Memory B cell (primary cell): ENCODE measurements around the gene BAZ2A.
"Not testable (repeated sequence)": the region's sequence is repeated elsewhere in the genome, so short reads cannot be mapped to it uniquely, and the experiment has no call there.

Source experiments
- ATAC-seq: fragments of 150-1000 bp; cut with Tn5 transposase; 2 replicates; pipeline ENCODE4 v1.10.0; 2021; ENCODE audit warnings: low read depth, mild to moderate bottlenecking, moderate library complexity
- DNase-seq, 2 donors: peaks; one replicate each; pipeline ENCODE4 v3.0.0; 2022; ENCODE audit warnings: low spot score in 2 of 2
- H3K27ac Mint-ChIP-seq: one replicate; pipeline ENCODE4 v1.8.0; 2022; ENCODE audit warnings: mild to moderate bottlenecking, moderate library complexity, mixed read lengths
- H3K27me3 Mint-ChIP-seq: one replicate; pipeline ENCODE4 v1.8.0; 2022; ENCODE audit warnings: mixed read lengths
- H3K36me3 Mint-ChIP-seq: one replicate; pipeline ENCODE4 v1.8.0; 2022; ENCODE audit warnings: mild to moderate bottlenecking, mixed read lengths
- H3K4me1 Mint-ChIP-seq: one replicate; pipeline ENCODE4 v1.8.0; 2022; ENCODE audit warnings: mixed read lengths
- H3K4me3 Mint-ChIP-seq: one replicate; pipeline ENCODE4 v1.8.0; 2022; ENCODE audit warnings: mild to moderate bottlenecking, moderate library complexity, mixed read lengths
- H3K9me3 Mint-ChIP-seq: one replicate; pipeline ENCODE4 v1.8.0; 2022; ENCODE audit warnings: mixed read lengths

BAZ2A gene

DNA sequence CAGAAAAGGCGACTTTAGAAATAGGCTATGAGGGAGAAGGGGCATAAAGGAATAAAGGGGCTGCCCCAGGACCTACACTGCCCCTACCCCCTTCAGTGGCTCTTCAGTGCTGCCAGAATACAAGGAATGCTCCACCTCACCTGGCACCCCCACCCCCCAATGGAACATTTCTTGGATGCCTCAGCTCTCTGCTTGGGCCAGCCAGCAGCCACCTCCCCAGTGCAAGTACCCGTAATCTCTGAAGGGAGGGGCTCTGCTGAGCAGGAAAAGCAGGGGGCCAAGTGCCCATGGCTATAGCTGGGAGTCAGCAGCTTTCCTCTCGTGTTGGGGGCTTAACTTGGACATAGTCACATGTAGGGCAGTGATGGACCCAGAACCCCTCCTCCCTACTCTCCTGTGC lies 33.3 kb downstream of the BAZ2A start:
- Mint-ChIP-seq H3K4me3 (no peak overlapping the region), H3K36me3 (peaks cover 26% of the 10 kb centered on the region), H3K4me1 (peaks cover 9% of the 10 kb centered on the region), H3K27me3 (no peaks in the 10 kb centered on the region), H3K9me3 (no peaks in the 10 kb centered on the region), H3K27ac (peak overlapping the region; percentile 46)
- no peak for ATAC-seq
- DNase-seq = no peak

DNA sequence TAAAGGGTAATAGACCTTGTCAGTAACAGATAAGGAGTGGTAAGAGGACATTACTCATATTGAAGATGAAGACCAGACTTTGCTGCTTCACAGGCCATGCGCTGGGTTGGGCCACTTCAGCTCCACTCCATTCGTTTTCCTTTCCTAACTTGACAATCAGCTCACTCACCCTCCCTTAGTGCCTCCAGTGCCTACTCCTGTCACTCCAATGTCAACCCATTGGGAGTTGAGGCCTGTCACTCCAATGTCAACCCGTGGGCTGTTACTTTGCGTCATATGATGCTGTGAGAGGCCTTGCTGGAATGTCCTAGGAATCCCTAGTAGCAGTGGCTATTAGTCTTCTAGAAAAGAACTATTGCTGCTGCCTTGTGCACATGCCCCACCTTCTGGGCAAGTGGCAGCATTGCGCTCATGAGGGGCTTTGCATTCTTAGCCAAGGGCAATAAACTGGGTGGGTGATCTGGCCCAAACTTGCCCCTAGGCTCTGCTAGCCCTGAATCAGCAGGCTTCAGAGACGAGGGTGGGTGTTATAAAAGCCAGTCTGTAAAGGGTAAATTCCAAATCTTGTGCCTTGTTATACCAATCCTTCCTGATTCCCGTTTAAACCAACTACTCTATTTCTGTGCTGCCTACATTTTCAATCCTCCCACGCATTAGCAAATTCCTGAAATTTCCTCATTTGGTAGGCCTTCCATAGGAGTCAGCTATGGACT lies 36.1 kb downstream of the BAZ2A start:
- Mint-ChIP-seq H3K36me3 (peaks cover 11% of the 10 kb centered on the region), H3K9me3 (no peaks in the 10 kb centered on the region), H3K27ac (no peak overlapping the region), H3K4me3 (no peak overlapping the region), H3K27me3 (no peaks in the 10 kb centered on the region), H3K4me1 (peaks cover 9% of the 10 kb centered on the region)
- ATAC-seq (peak; percentile 79), DNase-seq (peak; percentile 53 to 61)

DNA sequence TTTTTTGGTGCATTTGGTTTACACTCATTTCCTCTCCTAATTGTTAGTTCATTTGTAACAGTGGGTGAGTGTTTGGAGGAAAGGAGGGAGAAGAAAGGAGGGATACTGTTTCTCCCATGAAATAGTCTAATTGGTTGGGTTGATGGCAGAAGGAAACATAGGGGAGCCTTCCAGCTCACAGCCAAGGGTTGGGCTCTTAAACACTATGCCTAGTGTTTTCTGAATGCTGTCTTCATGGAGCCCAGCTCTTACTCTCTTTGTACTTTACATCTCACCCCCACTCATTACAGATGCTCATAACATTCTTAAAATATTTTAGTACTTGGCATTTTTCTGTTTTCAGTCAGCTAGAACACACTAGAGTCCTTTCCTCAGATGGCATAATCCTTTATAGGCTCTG lies 38.2 kb downstream of the BAZ2A start:
- Mint-ChIP-seq H3K9me3 (no peaks in the 10 kb centered on the region), H3K4me3 (no peak overlapping the region), H3K36me3 (peaks cover 3% of the 10 kb centered on the region), H3K27me3 (peaks cover 1% of the 10 kb centered on the region), H3K27ac (peak overlapping the region; percentile 67), H3K4me1 (peaks cover 10% of the 10 kb centered on the region)
- DNase-seq (no peak), ATAC-seq (no peak)

DNA sequence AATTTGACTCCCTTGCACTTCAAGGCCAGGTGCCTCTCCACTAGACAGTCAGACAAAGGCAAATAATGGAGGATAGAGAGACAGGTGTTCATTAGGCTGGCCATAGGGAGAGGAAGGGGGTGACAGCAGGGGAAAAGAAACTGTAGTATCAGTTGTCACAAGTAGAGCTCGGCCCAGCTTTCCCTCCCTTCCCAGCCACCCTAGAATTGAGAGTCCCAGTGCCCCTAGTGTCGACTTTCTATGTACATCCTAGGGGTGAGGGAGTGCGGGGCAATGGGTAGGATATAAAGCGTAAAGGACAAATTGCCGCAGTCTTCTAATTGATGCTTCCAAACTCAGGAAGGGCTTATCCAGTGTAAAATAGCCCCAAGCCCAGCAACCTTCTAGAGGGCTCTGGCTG lies 39.0 kb downstream of the BAZ2A start:
- no peak for ATAC-seq
- Mint-ChIP-seq H3K27ac (no peak overlapping the region), H3K27me3 (peaks cover 1% of the 10 kb centered on the region), H3K4me3 (no peak overlapping the region), H3K9me3 (no peaks in the 10 kb centered on the region), H3K4me1 (peaks cover 8% of the 10 kb centered on the region), H3K36me3 (peaks cover 1% of the 10 kb centered on the region)
- no peak for DNase-seq

DNA sequence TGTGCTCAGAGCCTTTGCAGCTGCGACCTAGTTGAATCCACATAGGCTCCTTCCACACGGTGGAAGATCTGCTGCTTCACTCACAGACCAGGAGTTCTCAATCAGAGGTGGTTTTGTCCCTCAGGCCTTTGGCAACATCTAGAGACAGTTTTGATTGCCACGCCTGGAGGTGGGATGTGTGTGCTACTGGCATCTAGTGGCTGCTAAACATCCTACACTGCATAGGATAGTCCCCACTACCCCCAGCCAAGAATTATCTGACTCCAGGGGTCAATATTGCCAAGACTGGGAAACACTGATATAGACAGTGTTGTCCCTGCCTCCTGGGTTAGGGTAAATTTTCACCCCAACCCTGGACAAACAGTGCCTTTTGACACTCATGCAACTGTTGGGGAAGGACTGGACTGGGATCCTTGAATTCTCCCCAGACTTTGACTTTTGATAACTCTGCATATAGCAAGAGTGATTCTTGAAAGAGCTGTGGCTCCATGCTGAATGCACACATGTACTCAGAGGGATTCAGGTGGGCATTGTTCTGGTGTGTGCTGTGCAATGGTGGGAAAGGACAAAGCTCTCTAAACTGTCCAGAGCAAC lies 39.8 kb downstream of the BAZ2A start:
- Mint-ChIP-seq H3K4me3 (no peak overlapping the region), H3K36me3 (peaks cover 1% of the 10 kb centered on the region), H3K27ac (no peak overlapping the region), H3K4me1 (peaks cover 8% of the 10 kb centered on the region), H3K9me3 (no peaks in the 10 kb centered on the region), H3K27me3 (peaks cover 1% of the 10 kb centered on the region)
- DNase-seq (no peak), ATAC-seq (peak; percentile 38)

DNA sequence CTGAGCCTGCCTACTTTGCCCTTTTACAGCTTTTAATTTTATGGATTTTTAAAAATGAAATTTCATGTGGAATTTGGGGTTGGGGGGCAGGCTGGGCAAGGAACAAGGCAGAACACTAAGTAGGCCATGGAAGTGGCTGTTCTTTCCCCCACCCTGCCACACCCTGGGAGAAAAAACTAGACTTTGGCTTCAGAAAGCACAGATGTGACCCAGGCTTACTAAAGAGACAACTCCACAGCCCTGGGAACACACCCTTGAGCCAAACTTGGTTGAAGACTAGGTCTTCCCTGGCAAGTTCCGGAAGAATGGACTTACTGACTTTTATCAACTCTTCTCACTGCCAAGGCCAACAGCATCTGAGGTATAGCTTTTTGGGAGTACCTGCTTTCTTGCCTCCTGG lies 40.3 kb downstream of the BAZ2A start:
- Mint-ChIP-seq H3K4me3 (no peak overlapping the region), H3K9me3 (no peaks in the 10 kb centered on the region), H3K27me3 (peaks cover 1% of the 10 kb centered on the region), H3K36me3 (peaks cover 1% of the 10 kb centered on the region), H3K27ac (no peak overlapping the region), H3K4me1 (peaks cover 8% of the 10 kb centered on the region)
- DNase-seq (no peak), ATAC-seq (no peak)

DNA sequence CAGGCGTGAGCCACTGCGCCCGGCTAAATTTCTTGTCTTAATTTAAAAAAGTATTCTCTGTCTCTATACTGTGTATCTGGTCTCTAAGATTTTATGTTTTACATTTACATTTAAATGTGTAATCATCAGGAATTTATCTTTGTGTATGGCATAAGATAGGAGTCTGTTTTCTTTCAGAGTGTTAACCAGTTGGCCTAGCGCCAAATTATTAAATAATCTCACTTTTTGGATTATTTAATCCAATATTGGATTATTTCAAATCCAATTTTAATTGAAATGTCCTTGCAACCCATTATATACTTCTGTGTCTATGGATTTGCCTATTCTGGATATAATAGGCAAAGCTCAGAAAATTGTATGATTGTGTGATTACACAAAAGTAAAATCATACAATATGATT lies 45.0 kb downstream of the BAZ2A start:
- H3K4me1 Mint-ChIP-seq = peaks cover 2% of the 10 kb centered on the region
- peaks cover 1% of the 10 kb centered on the region for H3K36me3 Mint-ChIP-seq
- H3K27ac Mint-ChIP-seq = no peak overlapping the region
- H3K4me3 Mint-ChIP-seq = no peak overlapping the region
- DNase-seq (no peak), ATAC-seq (no peak)
- no peaks in the 10 kb centered on the region for H3K9me3 Mint-ChIP-seq
- H3K27me3 Mint-ChIP-seq = peaks cover 1% of the 10 kb centered on the region

DNA sequence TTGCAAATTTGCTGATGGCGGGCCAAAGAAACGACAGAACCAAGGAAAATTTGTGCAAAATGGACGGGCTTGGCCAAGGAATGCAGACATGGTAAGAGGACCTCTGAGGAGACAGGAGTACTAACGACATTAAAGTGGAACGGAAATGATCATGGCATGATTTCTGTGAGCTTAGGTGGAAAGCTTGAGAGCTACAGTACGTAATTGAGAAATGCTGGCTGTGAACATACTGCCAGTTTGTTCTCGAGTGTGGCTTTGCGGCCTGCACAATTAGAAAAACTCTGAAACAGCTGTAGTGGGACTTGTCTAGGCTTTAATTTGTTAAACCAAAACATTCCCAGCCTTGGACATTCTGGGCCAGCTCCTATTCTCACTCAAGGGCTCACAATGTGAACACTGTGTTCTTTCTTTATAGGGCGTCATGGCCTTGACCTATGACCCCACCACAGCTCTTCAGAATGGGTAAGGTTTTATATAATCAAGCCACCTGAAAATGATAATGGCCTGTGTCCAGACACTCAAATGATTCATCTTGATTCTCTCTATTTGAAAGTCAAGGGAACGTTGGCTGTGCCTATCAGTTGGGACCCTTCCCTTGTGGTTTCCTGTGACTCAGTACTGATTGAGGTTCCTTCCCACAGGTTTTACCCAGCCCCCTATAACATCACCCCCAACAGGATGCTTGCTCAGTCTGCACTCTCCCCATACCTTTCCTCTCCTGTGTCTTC lies 48.5 kb downstream of the BAZ2A start:
- no peaks in the 10 kb centered on the region for H3K9me3 Mint-ChIP-seq
- H3K27ac Mint-ChIP-seq = no peak overlapping the region
- ATAC-seq = no peak
- no peaks in the 10 kb centered on the region for H3K4me1 Mint-ChIP-seq
- H3K36me3 Mint-ChIP-seq = no peaks in the 10 kb centered on the region
- H3K4me3 Mint-ChIP-seq = no peak overlapping the region
- no peak for DNase-seq
- no peaks in the 10 kb centered on the region for H3K27me3 Mint-ChIP-seq

DNA sequence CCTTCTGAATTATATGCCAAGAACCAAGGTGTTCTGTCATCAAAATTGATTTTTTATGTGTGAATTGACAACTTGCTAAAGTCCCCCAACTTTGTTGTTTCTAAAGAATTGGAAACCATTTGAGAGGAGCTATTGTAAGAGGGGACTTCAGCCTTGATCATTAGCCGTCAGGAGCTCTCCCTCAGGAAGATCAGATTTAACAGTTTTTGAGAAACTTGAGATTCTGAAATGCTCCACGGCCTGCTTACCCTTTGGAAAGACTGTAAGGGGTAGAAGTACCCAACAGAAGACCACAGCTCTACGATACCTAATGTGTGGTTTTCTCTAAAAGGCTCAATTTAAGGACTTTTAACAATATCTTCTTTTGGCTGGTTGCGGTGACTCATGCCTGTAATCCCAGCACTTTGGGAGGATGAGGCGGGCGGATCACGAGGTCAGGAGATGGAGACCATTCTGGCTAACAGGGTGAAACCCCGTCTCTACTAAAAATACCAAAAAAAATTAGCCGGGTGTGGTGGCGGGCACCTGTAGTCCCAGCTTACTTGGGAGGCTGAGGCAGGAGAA lies 51.1 kb downstream of the BAZ2A start:
- ATAC-seq (no peak), DNase-seq (no peak)
- H3K36me3 Mint-ChIP-seq = no peaks in the 10 kb centered on the region
- no peaks in the 10 kb centered on the region for H3K4me1 Mint-ChIP-seq
- H3K27ac Mint-ChIP-seq = no peak overlapping the region
- H3K4me3 Mint-ChIP-seq = no peak overlapping the region
- H3K9me3 Mint-ChIP-seq = no peaks in the 10 kb centered on the region
- no peaks in the 10 kb centered on the region for H3K27me3 Mint-ChIP-seq

DNA sequence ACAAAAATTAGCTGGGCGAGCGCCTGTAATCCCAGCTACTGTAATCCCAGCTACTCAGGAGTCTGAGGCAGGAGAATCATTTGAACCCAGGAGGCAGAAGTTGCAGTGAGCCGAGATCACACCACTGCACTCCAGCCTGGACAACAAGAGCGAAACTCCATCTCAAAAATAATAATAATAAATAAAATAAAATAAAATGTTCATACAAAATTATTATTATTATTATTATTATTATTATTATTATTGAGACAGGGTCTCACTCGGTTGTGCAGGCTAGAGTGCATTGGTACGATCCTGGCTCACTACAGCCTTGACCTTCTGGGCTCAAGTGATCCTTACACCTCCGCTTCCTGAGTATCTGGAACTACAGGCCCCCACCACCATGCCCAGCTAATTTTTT lies 52.9 kb downstream of the BAZ2A start:
- not testable (repeated sequence) for DNase-seq, H3K27me3 Mint-ChIP-seq, H3K9me3 Mint-ChIP-seq, H3K36me3 Mint-ChIP-seq, H3K4me1 Mint-ChIP-seq, ATAC-seq, H3K4me3 Mint-ChIP-seq, H3K27ac Mint-ChIP-seq

DNA sequence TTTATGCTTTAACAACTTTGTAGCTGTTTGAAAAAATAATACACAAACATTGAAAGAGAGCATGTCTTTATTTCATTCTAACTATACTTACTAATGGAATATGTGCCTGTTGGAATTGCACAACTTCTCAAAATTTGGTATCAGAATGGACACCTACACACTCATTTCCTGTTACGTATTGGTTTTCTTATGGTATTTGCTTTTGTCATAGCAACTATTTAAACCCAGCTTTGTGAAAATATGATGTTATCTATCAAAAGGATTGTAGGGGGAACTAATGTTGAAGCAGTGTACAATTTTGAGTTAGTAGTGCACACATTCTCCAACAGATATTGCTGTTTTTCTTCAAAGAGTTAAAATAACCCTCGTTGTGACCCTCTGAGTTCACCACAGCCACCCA lies 55.9 kb downstream of the BAZ2A start:
- Mint-ChIP-seq H3K27me3 (no peaks in the 10 kb centered on the region), H3K4me3 (no peak overlapping the region), H3K4me1 (no peaks in the 10 kb centered on the region), H3K27ac (no peak overlapping the region), H3K36me3 (no peaks in the 10 kb centered on the region), H3K9me3 (no peaks in the 10 kb centered on the region)
- DNase-seq = no peak
- ATAC-seq = no peak

DNA sequence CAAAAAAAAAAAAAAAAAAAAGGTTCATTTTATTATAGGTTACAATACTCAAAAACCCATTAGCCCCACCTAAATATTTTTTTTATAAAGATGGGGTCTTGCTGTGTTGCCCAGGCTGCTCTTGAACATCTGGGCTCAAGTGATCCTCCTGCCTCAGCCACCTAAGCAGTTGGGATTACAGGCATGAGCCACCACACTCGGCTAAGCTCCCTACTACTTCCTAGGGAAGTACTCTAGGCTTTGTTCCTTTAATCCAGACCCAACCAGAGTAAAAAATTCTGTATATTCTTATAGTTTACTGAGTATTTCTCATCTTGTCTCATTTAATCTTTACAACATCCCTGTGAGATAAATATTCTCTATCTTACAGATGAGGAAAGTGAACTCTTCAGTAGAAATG lies 57.8 kb downstream of the BAZ2A start:
- Mint-ChIP-seq H3K27me3 (no peaks in the 10 kb centered on the region), H3K36me3 (no peaks in the 10 kb centered on the region), H3K9me3 (no peaks in the 10 kb centered on the region), H3K4me1 (no peaks in the 10 kb centered on the region), H3K27ac (no peak overlapping the region), H3K4me3 (peak overlapping the region; percentile 27)
- ATAC-seq = no peak
- no peak for DNase-seq

DNA sequence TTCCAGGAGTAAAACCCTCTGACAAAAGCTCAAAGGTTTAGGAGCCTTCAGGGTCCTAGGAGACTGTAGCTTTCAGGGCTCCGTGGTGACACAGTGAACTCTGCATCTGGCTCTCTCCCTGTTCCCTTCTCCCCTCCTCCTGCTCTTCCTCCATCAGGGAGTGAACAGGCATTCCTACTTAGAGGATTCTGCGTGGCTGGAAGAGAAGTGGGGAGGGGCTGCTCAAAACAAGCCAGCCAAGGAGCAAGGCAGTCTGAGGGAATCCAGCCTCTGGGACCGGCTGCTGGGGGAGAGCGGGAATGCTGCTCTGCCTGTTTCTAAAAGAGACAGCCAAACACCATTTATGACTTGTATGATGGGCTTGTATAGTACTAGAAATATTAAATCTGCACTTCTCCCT lies 59.0 kb downstream of the BAZ2A start:
- H3K4me1 Mint-ChIP-seq = no peaks in the 10 kb centered on the region
- ATAC-seq = no peak
- no peaks in the 10 kb centered on the region for H3K27me3 Mint-ChIP-seq
- no peak for DNase-seq
- no peak overlapping the region for H3K27ac Mint-ChIP-seq
- no peak overlapping the region for H3K4me3 Mint-ChIP-seq
- no peaks in the 10 kb centered on the region for H3K36me3 Mint-ChIP-seq
- no peaks in the 10 kb centered on the region for H3K9me3 Mint-ChIP-seq

DNA sequence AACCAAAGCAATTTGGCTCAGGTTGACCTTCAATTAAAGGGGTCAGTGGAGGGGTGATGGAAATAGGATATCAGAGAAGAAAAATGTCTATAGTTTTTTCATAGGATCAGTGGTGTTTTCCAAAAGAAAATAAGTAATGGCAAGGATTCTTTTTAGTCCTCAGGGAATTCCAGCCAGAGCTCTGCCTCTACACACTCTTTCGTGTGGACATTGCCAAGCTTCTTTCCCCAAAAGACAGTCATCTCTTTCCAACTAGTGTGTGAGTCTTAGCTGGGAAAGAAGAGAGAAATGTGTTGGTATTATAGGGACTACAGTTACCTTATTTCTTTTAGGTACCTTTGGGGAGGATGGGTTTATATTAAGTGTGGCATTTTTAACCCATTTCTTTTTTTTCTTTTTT lies 62.0 kb downstream of the BAZ2A start:
- no peak overlapping the region for H3K4me3 Mint-ChIP-seq
- ATAC-seq (no peak), DNase-seq (no peak)
- H3K27me3 Mint-ChIP-seq = no peaks in the 10 kb centered on the region
- H3K27ac Mint-ChIP-seq = no peak overlapping the region
- H3K4me1 Mint-ChIP-seq = peaks cover 8% of the 10 kb centered on the region
- H3K36me3 Mint-ChIP-seq = no peaks in the 10 kb centered on the region
- H3K9me3 Mint-ChIP-seq = no peaks in the 10 kb centered on the region
